ENCODE measurements around the gene MARS1.
A peak's percentile ranks its signal among the peaks of the same experiment; 100 is the strongest.

MARS1 gene

DNA sequence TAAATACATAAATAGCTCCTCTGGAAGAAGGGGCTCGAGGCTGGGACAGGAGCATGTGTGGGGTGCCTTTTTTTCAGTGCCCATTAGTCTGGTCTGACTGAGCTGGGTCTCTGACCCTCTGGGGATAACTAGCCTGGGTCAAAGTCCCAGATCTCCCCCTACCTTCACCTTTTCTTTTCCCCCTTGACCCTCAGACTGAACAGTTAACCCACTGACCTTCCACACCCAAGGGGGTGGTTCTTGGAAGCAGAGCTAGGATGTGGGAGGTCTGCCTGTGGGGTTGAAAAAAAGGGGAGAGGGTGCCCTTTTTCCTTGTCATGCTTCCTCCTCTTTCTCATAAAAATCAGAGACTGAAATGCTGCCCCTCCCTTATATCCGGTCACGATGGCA, 29.2 kb upstream of the MARS1 start:
- DNase-seq (ENCODE audit: low spot score): no peak

DNA sequence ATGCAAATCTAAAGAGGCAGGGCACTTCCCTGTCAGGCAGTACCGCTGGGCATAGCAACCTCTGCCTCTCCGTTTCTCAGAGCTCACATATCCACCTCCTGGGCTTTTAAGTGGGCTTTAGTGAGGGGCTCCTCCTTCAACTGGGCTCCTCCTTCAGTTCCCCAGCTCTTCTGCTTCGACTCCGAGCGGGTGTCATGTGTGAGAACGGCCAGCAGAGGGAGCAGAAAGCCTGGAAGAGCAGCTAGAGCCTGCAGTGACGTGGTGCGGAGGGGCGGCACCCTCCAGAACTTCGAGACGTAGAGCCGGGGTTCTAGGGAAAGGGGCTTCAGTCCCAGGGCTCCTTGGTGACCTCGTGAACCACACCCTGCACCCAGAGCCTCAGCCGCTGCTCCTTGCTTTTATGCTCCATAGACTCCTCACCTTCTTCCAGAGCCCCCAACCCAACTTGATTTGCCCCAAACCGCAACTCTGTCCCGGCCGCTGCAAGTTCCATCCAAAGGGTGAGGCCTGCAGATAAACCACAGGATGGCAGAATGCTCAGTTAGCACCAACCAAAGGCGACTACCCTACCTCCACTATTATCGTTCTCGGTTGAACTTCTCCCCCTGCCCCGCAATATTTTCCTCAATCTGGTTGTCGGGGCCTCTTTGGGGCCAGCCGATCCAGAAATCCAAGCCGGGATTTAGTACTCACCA, 28.7 kb upstream of the MARS1 start:
- DNase-seq (ENCODE audit: low spot score): peak; percentile 85

DNA sequence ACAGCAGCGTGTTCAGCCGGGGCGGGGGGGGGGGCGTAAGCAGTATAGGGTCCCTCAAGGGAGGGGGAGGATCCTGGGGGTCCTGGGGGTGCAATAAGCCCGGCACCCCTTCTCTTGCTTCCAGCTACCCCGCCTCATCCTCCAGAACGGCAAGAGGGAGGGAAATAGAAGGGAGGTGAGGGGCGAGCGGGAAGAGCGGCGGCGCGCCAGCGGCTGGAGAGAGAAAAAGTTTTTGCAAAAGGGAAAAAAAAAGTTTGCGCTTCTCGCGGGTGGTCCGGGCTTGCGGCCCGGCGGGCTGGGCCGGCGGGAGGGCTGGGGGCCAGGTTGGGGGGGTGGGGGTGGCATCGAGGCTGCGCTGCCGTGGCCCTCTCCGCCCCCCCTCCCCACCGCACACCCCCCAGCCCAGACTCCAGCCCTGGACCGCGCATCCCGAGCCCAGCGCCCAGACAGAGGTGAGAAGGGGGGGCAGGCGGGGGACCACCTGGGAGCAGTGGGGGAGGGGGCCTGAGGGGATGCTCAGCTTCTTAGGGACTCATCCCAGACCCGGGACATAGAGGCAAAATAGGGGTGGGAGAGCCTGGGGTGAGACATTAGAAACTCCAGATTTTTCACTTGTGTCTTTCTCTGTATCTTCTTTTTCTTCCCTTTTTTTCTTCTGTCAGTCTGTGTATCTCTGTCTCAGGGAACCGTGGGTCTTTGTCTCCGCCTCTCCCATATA, 28.0 kb upstream of the MARS1 start, which contains the start of gene GLI1:
GLI1 (plus strand) TSS at position 36 of the 718 bp plus-strand sequence. CDS start 3,907 bp downstream, outside the sequence.
- no peak for DNase-seq (ENCODE audit: low spot score)

DNA sequence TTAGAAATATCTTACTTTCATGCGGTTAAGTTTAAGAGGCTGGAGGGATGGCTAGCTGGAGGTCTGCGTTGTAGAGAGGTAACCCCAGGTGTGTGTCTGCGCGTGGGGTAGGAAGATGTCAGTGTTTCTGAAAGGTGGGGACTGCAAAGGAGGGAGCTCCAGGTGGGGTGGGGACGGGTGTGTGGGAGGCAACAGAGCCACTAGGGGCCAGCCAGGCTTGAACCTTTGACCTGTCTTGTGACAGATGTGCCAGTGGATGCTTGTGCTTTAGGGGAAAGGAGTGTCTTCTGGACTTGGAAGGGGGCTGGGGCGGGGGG, 27.4 kb upstream of the MARS1 start:
- no peak for DNase-seq (ENCODE audit: low spot score)

DNA sequence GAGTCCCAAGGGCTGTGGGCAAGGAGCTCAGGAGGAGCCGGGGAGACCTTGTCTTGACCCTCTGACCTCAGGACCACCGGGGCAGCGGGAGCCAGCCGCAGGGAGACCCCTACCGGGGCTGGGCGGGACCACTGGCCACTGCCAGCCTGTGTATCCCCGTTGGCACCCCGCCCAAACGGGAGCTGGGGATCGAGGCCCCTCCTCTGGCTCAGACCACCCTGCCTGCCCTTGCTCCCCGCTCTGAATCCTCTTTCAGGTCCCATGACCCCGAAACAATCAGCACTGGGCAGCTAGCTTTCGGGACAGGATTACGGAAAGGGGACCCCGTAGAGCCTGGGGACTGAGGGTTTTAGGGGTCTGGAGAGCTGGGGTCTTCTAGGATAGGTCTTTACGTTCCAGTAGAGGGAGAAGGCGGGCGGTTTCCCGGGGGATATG, 27.0 kb upstream of the MARS1 start:
- DNase-seq (ENCODE audit: low spot score): no peak

DNA sequence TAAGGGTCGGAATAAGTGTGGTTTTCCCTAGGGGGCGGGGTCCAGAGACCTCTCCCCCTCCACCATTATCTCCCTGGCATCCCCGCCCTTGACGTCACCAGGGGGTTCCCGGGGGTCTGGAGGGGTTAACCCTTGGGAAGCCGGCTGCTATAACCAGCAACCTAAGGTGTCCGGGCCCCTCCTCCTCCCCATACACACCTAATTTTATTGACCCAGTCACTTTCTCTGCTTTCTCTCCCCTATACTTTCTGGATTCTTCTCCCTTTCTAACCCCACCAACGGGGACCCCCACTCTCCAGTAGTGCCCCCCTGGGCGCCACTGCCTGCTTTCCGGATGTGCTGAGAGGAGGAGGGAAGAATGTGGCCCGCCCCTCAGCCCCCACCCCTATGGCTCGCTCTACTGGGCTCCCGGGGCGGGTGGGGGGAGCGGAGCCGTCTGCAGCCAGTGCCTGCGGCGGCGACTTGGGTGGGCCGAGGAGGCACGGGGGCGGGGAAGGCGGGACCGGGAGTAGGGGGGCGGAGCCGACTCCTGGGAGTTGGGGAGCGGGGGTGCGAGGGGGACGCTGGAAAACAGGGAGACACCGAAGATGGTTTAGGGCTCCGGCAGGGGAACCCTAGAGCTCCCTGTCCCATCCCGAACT, 26.5 kb upstream of the MARS1 start:
- no peak for DNase-seq (ENCODE audit: low spot score)

DNA sequence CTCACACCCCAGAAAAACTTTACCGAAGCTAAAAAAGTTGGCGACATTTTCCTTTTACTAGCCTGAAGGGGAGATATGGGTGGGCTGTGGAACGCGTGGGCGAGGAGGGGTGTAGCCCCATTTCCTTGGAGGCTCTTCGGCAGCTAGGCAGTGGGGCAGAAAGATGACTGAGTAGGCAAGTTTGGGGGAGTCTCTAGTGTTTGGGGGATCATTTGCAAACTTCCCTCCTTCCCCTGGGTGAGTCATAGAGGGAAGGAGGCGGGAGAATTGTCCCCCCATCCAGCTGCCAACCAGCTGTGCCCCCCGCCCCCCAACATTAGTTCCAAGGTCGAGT, 26.0 kb upstream of the MARS1 start:
- DNase-seq (ENCODE audit: low spot score): no peak

DNA sequence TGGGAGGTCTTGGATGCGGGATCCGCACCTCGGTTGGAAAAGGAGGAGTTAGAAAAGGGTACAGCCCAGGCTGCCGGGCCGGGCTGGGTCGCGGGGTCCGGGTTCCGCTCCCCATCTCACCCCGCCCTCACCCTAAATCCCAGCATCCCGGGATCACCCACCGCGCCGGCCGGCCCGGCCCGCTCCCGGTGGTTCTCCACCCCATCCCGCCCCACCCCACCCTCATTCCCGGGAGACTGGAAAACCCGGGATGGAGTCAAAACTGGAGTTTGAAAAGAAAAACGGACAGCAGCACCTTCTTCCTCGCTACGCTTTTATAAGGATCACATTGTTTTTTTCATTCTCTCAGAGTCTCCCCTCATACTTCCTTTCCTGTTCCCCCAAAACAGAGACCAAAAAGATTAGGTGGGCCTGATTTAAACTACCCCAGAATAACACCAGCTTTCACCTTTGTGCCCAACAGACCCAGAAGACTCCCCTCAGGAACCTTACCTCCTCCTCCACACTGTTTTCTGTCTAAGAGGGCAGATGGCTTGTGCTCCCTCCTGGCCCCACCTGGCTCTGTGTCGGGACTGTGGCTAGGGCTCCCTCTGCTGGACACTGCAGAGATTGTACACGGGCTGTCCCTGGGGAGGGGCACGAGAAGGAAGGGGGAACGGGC, 25.5 kb upstream of the MARS1 start:
- DNase-seq (ENCODE audit: low spot score): peak; percentile 89

DNA sequence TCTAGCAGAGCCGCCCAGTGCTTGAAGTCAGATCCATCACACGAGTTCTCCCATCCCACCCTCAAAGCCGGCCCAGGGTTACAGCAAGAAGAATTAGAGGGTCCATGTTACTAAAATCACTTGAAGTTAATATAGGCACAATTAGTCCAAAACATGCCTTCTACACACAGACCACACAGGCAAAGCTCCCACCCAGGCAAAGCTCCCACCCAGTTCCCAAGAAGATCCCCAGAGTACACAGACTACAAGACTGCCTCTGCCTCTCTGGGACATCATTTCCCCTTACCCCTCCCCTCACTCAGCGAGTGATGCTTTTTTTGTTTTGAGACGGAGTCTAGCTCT, 25.0 kb upstream of the MARS1 start:
- DNase-seq (ENCODE audit: low spot score): no peak

DNA sequence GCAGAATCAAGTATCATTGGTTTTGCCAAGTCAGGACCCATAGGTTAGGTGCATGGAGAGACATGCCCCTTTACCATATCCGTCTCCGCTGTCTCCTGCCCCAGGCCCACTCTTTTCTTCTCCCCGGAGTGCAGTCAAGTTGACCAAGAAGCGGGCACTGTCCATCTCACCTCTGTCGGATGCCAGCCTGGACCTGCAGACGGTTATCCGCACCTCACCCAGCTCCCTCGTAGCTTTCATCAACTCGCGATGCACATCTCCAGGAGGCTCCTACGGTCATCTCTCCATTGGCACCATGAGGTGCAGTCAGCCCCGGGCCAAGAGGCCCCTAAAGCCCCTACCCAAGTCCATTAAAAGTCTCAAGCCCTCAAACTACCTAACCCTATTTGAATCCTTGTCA, 23.3 kb upstream of the MARS1 start:
- no peak for DNase-seq (ENCODE audit: low spot score)

DNA sequence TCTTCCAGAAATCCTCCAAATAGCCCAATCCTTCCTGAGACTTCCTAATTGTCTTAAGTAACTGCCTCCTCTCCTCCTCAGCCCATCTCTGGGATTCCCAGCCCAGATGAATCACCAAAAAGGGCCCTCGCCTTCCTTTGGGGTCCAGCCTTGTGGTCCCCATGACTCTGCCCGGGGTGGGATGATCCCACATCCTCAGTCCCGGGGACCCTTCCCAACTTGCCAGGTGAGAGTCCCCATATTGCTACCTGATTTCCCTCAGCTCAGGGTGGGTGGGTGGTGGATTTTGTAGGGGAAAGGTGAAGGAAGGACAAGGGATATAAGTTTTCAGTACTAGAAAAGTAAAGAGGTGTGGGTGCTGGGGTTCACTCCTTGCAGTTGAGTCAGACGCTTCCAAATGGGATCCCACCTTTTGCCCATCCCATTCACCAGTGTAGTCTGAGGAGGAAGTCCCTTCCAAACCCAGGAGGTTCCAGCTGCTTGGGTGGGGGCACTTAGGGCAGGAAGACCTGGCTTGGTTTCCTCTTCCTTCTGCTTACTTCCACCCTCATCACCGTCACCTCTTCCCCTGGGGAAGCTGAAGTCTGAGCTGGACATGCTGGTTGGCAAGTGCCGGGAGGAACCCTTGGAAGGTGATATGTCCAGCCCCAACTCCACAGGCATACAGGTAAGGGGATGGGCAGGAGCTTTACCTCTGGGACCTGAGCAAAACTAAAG, 22.7 kb upstream of the MARS1 start:
- no peak for DNase-seq (ENCODE audit: low spot score)

DNA sequence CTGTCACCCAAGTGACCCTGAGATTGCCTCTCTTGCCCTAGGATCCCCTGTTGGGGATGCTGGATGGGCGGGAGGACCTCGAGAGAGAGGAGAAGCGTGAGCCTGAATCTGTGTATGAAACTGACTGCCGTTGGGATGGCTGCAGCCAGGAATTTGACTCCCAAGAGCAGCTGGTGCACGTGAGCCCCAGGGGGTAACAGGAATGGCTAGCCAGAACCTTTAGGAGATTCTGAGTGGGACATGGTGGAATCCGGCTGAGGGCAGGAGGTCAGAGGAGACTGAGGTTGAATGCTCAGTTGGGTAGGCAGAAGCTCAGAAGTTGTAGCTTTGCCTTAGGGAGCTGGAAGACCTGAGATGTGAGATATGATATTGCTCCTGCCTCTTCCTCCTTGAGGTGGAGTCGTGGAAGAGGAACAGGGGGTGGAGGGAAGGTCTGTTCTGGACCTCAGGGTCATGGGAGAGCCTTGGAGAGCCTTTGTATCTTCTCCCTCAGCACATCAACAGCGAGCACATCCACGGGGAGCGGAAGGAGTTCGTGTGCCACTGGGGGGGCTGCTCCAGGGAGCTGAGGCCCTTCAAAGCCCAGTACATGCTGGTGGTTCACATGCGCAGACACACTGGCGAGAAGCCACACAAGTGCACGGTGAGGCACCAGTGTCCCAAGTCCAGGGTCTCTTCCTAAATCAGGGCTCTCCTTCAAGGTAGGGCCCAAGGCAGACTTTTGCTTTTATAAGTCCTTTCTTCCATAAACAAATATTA, 21.9 kb upstream of the MARS1 start:
- DNase-seq (ENCODE audit: low spot score): no peak

DNA sequence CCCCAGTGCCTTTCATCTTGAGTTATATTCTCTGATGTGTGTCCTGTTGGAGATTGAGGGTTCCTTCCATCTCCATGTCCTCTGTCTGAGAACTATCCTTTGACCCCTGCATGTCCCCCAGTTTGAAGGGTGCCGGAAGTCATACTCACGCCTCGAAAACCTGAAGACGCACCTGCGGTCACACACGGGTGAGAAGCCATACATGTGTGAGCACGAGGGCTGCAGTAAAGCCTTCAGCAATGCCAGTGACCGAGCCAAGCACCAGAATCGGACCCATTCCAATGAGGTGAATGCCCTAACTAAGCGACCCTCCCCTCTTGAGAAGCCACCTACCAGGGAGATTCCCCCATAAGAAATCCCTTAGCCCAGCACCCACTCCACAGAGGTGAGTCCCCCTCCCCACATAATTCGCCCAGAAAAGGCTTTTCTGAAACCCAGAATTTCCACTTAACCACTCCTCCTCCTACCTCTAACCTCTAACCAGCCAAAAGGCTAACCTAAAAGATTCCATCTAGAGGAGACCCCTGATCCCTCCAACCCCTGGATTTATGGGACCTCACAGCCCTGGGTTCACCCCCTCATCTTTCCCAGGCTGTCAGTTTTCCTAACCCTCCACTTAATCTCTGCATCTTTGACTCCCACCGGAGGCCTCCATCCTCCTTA, 20.5 kb upstream of the MARS1 start:
- no peak for DNase-seq (ENCODE audit: low spot score)

DNA sequence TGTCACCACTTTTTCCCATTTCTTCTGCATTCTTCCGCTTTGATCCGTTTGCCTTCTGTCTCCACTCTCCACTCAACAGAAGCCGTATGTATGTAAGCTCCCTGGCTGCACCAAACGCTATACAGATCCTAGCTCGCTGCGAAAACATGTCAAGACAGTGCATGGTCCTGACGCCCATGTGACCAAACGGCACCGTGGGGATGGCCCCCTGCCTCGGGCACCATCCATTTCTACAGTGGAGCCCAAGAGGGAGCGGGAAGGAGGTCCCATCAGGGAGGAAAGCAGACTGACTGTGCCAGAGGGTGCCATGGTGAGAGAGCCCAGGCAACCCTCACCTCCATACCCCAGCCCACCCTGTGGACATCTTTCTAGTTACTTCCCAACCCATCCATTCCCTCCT, 20.0 kb upstream of the MARS1 start:
- no peak for DNase-seq (ENCODE audit: low spot score)

DNA sequence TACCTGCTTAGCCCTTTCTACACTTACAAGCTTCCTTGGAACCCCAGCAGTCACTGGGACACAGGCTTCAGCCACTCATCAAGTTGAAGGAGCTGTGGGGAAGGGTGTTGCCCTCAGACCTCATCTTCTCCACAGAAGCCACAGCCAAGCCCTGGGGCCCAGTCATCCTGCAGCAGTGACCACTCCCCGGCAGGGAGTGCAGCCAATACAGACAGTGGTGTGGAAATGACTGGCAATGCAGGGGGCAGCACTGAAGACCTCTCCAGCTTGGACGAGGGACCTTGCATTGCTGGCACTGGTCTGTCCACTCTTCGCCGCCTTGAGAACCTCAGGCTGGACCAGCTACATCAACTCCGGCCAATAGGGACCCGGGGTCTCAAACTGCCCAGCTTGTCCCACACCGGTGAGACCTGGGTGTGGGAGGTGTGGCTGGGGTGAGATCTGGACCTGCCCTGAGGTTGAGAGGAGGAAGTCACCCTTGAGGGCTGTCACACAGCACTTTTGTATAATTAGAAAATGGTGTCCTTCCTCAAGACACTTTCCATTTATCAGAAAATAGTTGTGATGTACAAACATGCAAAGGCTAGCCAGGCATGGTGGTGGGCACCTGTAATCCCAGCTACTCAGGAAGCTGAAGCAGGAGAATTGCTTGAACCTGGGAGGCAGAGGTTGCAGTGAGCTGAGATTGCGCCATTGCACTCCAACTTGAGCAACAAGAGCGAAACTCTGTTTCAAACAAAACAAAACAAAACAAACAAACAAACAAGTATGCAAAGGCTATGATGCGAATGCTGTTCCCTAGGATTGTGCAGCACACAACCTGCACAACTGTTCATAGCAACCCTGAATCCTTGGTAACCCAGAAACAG, 18.3 kb upstream of the MARS1 start:
- DNase-seq (ENCODE audit: low spot score): no peak

DNA sequence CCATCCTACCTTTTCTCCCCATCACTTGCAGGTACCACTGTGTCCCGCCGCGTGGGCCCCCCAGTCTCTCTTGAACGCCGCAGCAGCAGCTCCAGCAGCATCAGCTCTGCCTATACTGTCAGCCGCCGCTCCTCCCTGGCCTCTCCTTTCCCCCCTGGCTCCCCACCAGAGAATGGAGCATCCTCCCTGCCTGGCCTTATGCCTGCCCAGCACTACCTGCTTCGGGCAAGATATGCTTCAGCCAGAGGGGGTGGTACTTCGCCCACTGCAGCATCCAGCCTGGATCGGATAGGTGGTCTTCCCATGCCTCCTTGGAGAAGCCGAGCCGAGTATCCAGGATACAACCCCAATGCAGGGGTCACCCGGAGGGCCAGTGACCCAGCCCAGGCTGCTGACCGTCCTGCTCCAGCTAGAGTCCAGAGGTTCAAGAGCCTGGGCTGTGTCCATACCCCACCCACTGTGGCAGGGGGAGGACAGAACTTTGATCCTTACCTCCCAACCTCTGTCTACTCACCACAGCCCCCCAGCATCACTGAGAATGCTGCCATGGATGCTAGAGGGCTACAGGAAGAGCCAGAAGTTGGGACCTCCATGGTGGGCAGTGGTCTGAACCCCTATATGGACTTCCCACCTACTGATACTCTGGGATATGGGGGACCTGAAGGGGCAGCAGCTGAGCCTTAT, 17.4 kb upstream of the MARS1 start:
- no peak for DNase-seq (ENCODE audit: low spot score)

DNA sequence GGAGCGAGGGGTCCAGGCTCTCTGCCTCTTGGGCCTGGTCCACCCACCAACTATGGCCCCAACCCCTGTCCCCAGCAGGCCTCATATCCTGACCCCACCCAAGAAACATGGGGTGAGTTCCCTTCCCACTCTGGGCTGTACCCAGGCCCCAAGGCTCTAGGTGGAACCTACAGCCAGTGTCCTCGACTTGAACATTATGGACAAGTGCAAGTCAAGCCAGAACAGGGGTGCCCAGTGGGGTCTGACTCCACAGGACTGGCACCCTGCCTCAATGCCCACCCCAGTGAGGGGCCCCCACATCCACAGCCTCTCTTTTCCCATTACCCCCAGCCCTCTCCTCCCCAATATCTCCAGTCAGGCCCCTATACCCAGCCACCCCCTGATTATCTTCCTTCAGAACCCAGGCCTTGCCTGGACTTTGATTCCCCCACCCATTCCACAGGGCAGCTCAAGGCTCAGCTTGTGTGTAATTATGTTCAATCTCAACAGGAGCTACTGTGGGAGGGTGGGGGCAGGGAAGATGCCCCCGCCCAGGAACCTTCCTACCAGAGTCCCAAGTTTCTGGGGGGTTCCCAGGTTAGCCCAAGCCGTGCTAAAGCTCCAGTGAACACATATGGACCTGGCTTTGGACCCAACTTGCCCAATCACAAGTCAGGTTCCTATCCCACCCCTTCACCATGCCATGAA, 16.8 kb upstream of the MARS1 start:
- DNase-seq (ENCODE audit: low spot score): no peak

DNA sequence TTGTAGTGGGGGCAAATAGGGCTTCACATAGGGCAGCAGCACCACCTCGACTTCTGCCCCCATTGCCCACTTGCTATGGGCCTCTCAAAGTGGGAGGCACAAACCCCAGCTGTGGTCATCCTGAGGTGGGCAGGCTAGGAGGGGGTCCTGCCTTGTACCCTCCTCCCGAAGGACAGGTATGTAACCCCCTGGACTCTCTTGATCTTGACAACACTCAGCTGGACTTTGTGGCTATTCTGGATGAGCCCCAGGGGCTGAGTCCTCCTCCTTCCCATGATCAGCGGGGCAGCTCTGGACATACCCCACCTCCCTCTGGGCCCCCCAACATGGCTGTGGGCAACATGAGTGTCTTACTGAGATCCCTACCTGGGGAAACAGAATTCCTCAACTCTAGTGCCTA, 16.2 kb upstream of the MARS1 start:
- DNase-seq (ENCODE audit: low spot score): no peak

DNA sequence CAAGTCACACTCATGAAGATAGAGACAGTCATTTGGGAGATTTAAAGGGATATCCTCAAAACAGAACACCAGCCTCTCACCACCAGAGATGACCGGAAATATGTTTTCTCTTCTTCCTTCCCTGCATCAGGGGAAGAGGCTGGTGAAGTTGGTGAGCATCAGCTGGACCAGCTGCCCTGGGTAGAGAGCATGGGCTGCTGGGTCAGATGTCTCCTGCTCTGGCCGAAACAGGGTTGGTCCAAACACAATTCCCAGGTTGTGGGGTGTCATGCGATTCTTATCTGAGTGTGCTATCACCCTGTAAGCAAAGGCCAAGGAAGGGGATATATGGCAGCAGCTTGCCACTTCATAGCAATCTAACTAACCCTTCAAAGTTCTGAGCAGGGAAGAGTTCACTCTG, 15.5 kb upstream of the MARS1 start:
- no peak for DNase-seq (ENCODE audit: low spot score)

Data from COLO829 (cell line).